ENCODE results near the gene IMPG2. TPM values are rescaled to one million over a fixed set of nuclear protein-coding genes. Genes with fewer than 3 reads are reported as not detected.

IMPG2 gene
- polyA plus RNA-seq, 1 donor (not counting 4 experiments of a cell fraction or from before 2014, with no cell fraction given) = 0.16 TPM

DNA sequence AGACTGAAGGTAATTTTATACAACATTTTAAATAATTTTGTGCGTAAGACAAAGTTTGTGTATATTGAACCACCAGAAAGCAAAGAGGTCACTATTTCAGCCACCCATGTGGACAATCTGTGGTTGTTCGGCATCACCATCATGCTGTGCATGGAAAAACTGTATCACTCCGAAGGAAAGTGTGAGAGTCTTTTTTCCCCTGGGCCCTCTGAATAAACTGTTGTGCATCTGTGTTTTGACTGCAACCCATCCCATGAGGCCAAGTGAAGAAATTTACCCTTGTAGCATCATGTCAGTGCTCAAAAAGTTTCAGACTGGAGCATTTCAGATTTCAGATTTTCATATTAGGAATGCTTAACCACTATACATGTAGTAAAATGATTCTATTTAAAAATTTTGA is 85.3 kb downstream of the IMPG2 start:
- Histone ChIP-seq H3K79me2 (ENCODE audit: control insufficient read depth, insufficient read depth, low read length) (no peaks in the 10 kb centered on the region), H2AFZ (ENCODE audit: control insufficient read depth, low read length) (no peak overlapping the region), H3K9me1 (ENCODE audit: control insufficient read depth, extremely low read depth, insufficient read depth, low read length) (no peaks in the 10 kb centered on the region), H3K9ac (ENCODE audit: control insufficient read depth, extremely low read depth, insufficient read depth, low read length) (no peak overlapping the region), H3K9me3 (ENCODE audit: control insufficient read depth, low read depth, low read length) (no peaks in the 10 kb centered on the region), H3K27ac (ENCODE audit: control insufficient read depth, insufficient read depth, low read length) (no peak overlapping the region), H4K20me1 (ENCODE audit: control insufficient read depth, extremely low read depth, insufficient read depth, low read length) (no peaks in the 10 kb centered on the region), H3K4me1 (ENCODE audit: control insufficient read depth, extremely low read depth, insufficient read depth, low read length) (no peaks in the 10 kb centered on the region), H3K4me2 (ENCODE audit: control insufficient read depth, extremely low read depth, insufficient read depth, low read depth, low read length) (no peak overlapping the region), H3K27me3 (ENCODE audit: control insufficient read depth, extremely low read depth, insufficient read depth, low read length) (no peaks in the 10 kb centered on the region), H3K4me3 (ENCODE audit: control insufficient read depth in 2 of 3, extremely low read depth in 1 of 3, insufficient read depth in 2 of 3, low read depth in 1 of 3, low read length in 3 of 3) (no peak overlapping the region), H3K36me3 (ENCODE audit: control insufficient read depth in 2 of 2, extremely low read depth in 1 of 2, insufficient read depth in 2 of 2, low read length in 2 of 2) (no peaks in the 10 kb centered on the region)
- no peak for DNase-seq (ENCODE audit: low read depth, low spot score)
- dilution Hi-C loops (cut with MboI; ENCODE audit: extremely low pct_ligation_motif_present, low sequenced_read_pairs) = no loop called here
- TF ChIP-seq, protein P1, sequence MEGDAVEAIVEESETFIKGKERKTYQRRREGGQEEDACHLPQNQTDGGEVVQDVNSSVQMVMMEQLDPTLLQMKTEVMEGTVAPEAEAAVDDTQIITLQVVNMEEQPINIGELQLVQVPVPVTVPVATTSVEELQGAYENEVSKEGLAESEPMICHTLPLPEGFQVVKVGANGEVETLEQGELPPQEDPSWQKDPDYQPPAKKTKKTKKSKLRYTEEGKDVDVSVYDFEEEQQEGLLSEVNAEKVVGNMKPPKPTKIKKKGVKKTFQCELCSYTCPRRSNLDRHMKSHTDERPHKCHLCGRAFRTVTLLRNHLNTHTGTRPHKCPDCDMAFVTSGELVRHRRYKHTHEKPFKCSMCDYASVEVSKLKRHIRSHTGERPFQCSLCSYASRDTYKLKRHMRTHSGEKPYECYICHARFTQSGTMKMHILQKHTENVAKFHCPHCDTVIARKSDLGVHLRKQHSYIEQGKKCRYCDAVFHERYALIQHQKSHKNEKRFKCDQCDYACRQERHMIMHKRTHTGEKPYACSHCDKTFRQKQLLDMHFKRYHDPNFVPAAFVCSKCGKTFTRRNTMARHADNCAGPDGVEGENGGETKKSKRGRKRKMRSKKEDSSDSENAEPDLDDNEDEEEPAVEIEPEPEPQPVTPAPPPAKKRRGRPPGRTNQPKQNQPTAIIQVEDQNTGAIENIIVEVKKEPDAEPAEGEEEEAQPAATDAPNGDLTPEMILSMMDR (optimal IDR thresholded peaks at IDR 0.05 in 1 of 3, IDR thresholded peaks at IDR 0.05 in 1 of 3, conservative IDR thresholded peaks at IDR 0.05 in 1 of 3; ENCODE audit: extremely low read depth in 1 of 3, insufficient read depth in 2 of 3, low read length in 3 of 3) = no peak
- TF ChIP-seq EZH2 (IDR thresholded peaks at IDR 0.05; ENCODE audit: low read length) = no peak
- no peak for FAIRE-seq

DNA sequence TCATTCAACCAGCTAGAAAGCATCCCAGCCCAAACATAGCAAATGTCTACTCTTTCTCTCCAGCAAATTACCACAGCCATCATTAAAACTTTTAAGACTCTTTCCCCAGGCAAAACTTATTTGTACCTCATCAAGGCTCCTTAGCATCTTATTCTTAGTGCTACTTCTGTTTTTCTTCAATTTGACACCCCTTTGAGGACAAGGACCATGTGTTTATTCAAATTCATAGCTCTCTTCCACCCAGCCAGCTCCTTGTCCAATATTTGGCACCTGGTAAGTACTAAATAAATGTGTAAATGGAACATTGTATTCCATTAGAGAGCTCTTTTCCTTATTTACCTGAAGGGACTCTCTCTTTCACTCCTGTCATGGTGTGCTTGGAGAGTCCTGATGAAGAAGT is 89.8 kb downstream of the IMPG2 start:
- TF ChIP-seq, protein P1 (optimal IDR thresholded peaks at IDR 0.05 in 1 of 3, IDR thresholded peaks at IDR 0.05 in 1 of 3, conservative IDR thresholded peaks at IDR 0.05 in 1 of 3; ENCODE audit: extremely low read depth in 1 of 3, insufficient read depth in 2 of 3, low read length in 3 of 3) = no peak
- no peak for TF ChIP-seq EZH2 (IDR thresholded peaks at IDR 0.05; ENCODE audit: low read length)
- dilution Hi-C loops (cut with MboI; ENCODE audit: extremely low pct_ligation_motif_present, low sequenced_read_pairs) = no loop called here

More for the DNA sequence above, 89.8 kb downstream of the IMPG2 start:
- H3K36me3 ChIP-seq (ENCODE audit: control insufficient read depth in 2 of 2, extremely low read depth in 1 of 2, insufficient read depth in 2 of 2, low read length in 2 of 2) = no peaks in the 10 kb centered on the region
- no peaks in the 10 kb centered on the region for H3K79me2 ChIP-seq (ENCODE audit: control insufficient read depth, insufficient read depth, low read length)
- H3K9me1 ChIP-seq (ENCODE audit: control insufficient read depth, extremely low read depth, insufficient read depth, low read length) = no peaks in the 10 kb centered on the region
- no peak for FAIRE-seq
- no peak overlapping the region for H3K4me3 ChIP-seq (ENCODE audit: control insufficient read depth in 2 of 3, extremely low read depth in 1 of 3, insufficient read depth in 2 of 3, low read depth in 1 of 3, low read length in 3 of 3)
- H2AFZ ChIP-seq (ENCODE audit: control insufficient read depth, low read length) = no peak overlapping the region
- no peaks in the 10 kb centered on the region for H3K27me3 ChIP-seq (ENCODE audit: control insufficient read depth, extremely low read depth, insufficient read depth, low read length)
- DNase-seq (ENCODE audit: low read depth, low spot score) = no peak
- H3K9me3 ChIP-seq (ENCODE audit: control insufficient read depth, low read depth, low read length) = no peaks in the 10 kb centered on the region
- no peak overlapping the region for H3K27ac ChIP-seq (ENCODE audit: control insufficient read depth, insufficient read depth, low read length)
- H3K4me2 ChIP-seq (ENCODE audit: control insufficient read depth, extremely low read depth, insufficient read depth, low read depth, low read length) = no peak overlapping the region
- no peaks in the 10 kb centered on the region for H3K4me1 ChIP-seq (ENCODE audit: control insufficient read depth, extremely low read depth, insufficient read depth, low read length)
- H3K9ac ChIP-seq (ENCODE audit: control insufficient read depth, extremely low read depth, insufficient read depth, low read length) = no peak overlapping the region
- no peaks in the 10 kb centered on the region for H4K20me1 ChIP-seq (ENCODE audit: control insufficient read depth, extremely low read depth, insufficient read depth, low read length)
